ENCODE results near the gene CELSR2.

DNA sequence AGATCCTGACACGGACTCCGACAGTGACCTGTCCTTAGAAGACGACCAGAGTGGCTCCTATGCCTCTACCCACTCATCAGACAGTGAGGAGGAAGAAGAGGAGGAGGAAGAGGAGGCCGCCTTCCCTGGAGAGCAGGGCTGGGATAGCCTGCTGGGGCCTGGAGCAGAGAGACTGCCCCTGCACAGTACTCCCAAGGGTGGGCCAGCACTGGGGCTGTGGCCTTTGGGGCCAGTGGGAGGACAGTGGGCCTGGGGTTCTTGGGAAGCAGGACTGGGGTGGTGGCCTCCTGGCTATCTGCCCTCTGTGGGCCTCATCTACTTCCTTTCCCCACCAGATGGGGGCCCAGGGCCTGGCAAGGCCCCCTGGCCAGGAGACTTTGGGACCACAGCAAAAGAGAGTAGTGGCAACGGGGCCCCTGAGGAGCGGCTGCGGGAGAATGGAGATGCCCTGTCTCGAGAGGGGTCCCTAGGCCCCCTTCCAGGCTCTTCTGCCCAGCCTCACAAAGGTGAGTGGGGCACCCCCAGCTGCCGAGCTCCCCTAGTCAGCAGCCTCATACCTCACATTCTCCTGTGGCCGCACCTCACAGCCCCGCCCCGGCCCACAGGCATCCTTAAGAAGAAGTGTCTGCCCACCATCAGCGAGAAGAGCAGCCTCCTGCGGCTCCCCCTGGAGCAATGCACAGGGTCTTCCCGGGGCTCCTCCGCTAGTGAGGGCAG, 23.6 kb downstream of the CELSR2 start:
- TF ChIP-seq CTCF (IDR thresholded peaks at IDR 0.05) (no peak), EZH2 (IDR thresholded peaks at IDR 0.05; ENCODE audit: borderline replicate concordance, insufficient read depth, low read depth, low read length, poor library complexity, severe bottlenecking) (no peak)

Measured in B cell (primary cell).